GM23248 (cell line): Measurements from ENCODE around the gene HASPIN.

Source experiments
- EZH2 ChIP-seq: fragments of 200-600 bp; sonication (generic); IDR thresholded peaks from 2 replicates; pipeline ENCODE4 v1.6.1; 2018; ENCODE audit warnings: antibody characterized with exemption, mild to moderate bottlenecking; ENCODE audit not compliant: insufficient read depth, poor library complexity, severe bottlenecking
- EZH2phosphoT487 ChIP-seq: fragments of 200-600 bp; sonication (generic); IDR thresholded peaks from 2 replicates; pipeline ENCODE4 v1.6.1; 2018; ENCODE audit warnings: antibody characterized with exemption, moderate library complexity, mild to moderate bottlenecking, low read depth; ENCODE audit not compliant: insufficient read depth

DNA sequence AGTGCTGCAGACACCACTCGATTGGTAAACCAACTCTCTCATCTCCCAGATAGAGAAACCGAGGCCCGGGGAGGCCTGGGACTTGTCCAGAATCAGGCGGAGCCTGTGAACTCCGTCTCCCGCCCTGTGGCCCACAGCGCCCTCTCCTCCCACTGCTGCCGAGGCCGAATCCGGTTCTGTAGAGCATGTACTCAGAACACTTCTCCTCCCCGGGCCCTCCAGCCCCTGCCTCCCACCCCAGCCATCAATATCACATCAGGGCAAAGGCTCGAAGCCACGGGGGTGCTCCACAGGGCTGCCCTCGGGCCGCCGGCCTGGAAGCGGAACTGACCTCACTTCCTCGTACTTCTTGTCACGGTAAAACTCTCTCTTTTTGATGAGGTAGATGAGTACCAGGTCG is 42.1 kb upstream of the HASPIN start:
- no peak for TF ChIP-seq EZH2
- no peak for TF ChIP-seq EZH2phosphoT487
